Measurements from ENCODE around the gene PRKCA.
"Not testable (repeated sequence)": the region's sequence is repeated elsewhere in the genome, so short reads cannot be mapped to it uniquely, and the experiment has no call there.

- TF ChIP-seq ZNF274 (IDR thresholded peaks at IDR 0.05; ENCODE audit: low read depth, low read length); SUZ12 (IDR thresholded peaks at IDR 0.05; ENCODE audit: extremely low read depth, insufficient read depth, insufficient read length); YY1 (IDR thresholded peaks at IDR 0.05; ENCODE audit: insufficient read depth, insufficient read length): not testable (repeated sequence)
Measured at GRCh38 chr17:66489576-66489975, 187.2 kb downstream of the PRKCA start.

Measured in NT2/D1 (cell line).